Suppressor macrophage treated with lipopolysaccharide for 1 hour (primary cell): ENCODE results near the gene IFT122.
A peak's percentile ranks its signal among the peaks of the same experiment; 100 is the strongest.

Experiments used
- DNase-seq, 3 donors: peaks; one replicate each; pipeline ENCODE4 v3.0.0-alpha.2; 2020 to 2022

IFT122 gene

GRCh38 chr3:129519896-129520715 is 80.1 kb downstream of the IFT122 start:
- DNase-seq: no peak

GRCh38 chr3:129520960-129521359 is 80.9 kb downstream of the IFT122 start:
- DNase-seq: no peak

GRCh38 chr3:129521611-129522010 is 81.6 kb downstream of the IFT122 start:
- no peak for DNase-seq

- no peak for DNase-seq
Measured at GRCh38 chr3:129522953-129523352, 82.9 kb downstream of the IFT122 start.

GRCh38 chr3:129524081-129524480 is 84.1 kb downstream of the IFT122 start:
- no peak for DNase-seq

- peak; percentile 95 to 97 (median 97) for DNase-seq
Measured at GRCh38 chr3:129525341-129525968, 85.4 kb downstream of the IFT122 start.

- DNase-seq: peak; percentile 88 to 94 (median 94)
Measured at GRCh38 chr3:129526121-129526900, 86.3 kb downstream of the IFT122 start.

GRCh38 chr3:129527262-129527661 is 87.2 kb downstream of the IFT122 start:
- DNase-seq: no peak

- DNase-seq: peak; percentile 48 to 52 (median 51)
Measured at GRCh38 chr3:129528589-129529100, 88.6 kb downstream of the IFT122 start, which contains the start of gene RHO. TSS of gene RHO (plus strand) at chr3:129528639. CDS start at chr3:129528734, 95 bp downstream.

- no peak for DNase-seq
Measured at GRCh38 chr3:129529436-129530210, 89.6 kb downstream of the IFT122 start.

GRCh38 chr3:129530251-129530791 is 90.3 kb downstream of the IFT122 start:
- peak; percentile 39 to 63 (median 47) for DNase-seq

GRCh38 chr3:129530821-129531220 is 90.8 kb downstream of the IFT122 start:
- no peak for DNase-seq

GRCh38 chr3:129531699-129532098 is 91.7 kb downstream of the IFT122 start:
- peak; percentile 39 to 58 (median 50) for DNase-seq

- DNase-seq: no peak
Measured at GRCh38 chr3:129532261-129532660, 92.2 kb downstream of the IFT122 start.

GRCh38 chr3:129533406-129533805 is 93.4 kb downstream of the IFT122 start:
- no peak for DNase-seq

- peak; percentile 62 to 75 (median 72) for DNase-seq
Measured at GRCh38 chr3:129534428-129535027, 94.5 kb downstream of the IFT122 start.

- no peak for DNase-seq
Measured at GRCh38 chr3:129535075-129535474, 95.1 kb downstream of the IFT122 start.

GRCh38 chr3:129536374-129536667 is 96.3 kb downstream of the IFT122 start:
- DNase-seq: no peak

- no peak for DNase-seq
Measured at GRCh38 chr3:129536804-129537203, 96.8 kb downstream of the IFT122 start.

GRCh38 chr3:129539206-129539605 is 99.2 kb downstream of the IFT122 start:
- no peak for DNase-seq

- DNase-seq: no peak
Measured at GRCh38 chr3:129540776-129541516, 100.9 kb downstream of the IFT122 start.
